Endothelial cell of umbilical vein (primary cell): ENCODE data around the gene PARD6G. TPM values are rescaled to one million over a fixed set of nuclear protein-coding genes. Genes with fewer than 3 reads are reported as not detected.

Source experiments
- BruUV-seq: library from RNA; stranded (reverse); fragments of 400-500 nt; replicated peaks from 2 replicates; lab custom pipeline; 2021; lab: Mats Ljungman, UMichigan
- CTCF ChIA-PET: fragments of 300-600, 350-600 bp; sonication (Branson Sonifier 250); formaldehyde crosslinking; loops from one replicate; lab custom pipeline; 2021; ENCODE audit warnings: antibody characterized with exemption, inconsistent platforms; lab: Charles Lee
- POLR2A ChIA-PET: fragments of 300-600, 350-600 bp; sonication (Branson Sonifier 250); formaldehyde crosslinking; loops from one replicate; lab custom pipeline; 2021; ENCODE audit warnings: antibody characterized with exemption, inconsistent platforms; lab: Charles Lee
- DNase-seq: peaks from one replicate; pipeline ENCODE4 v3.0.0-alpha.2; 2011; ENCODE audit warnings: low read depth, low spot score
- FAIRE-seq: peaks from 2 replicates; lab custom pipeline; 2011; peaks lifted over from hg19 to GRCh38; lab: Jason Lieb, UNC
- H2AFZ ChIP-seq: 2 replicates; pipeline ENCODE4 v1.6.0; 2012; ENCODE audit warnings: low read depth, low read length, control low read depth, inconsistent platforms
- H3K27ac ChIP-seq: 2 replicates; pipeline ENCODE4 v1.5.1; 2011; ENCODE audit warnings: low read depth, mild to moderate bottlenecking, control low read depth, low read length, moderate library complexity; ENCODE audit not compliant: insufficient read depth
- H3K27me3 ChIP-seq, 2 experiments: 2 replicates each; pipeline versions ENCODE4 v1.6.0 to v1.6.1; 2011; ENCODE audit warnings: low read length in 2 of 2, mixed read lengths in 1 of 2; ENCODE audit not compliant: control insufficient read depth in 2 of 2, insufficient read depth in 2 of 2
- H3K36me3 ChIP-seq, 2 experiments: 2 replicates in 1 of 2; 3 replicates in 1 of 2; pipeline ENCODE4 v1.5.1; 2011; ENCODE audit warnings: low read length in 2 of 2, mild to moderate bottlenecking in 1 of 2, moderate library complexity in 1 of 2; ENCODE audit not compliant: control insufficient read depth in 2 of 2, insufficient read depth in 2 of 2; ENCODE audit errors: extremely low read depth in 1 of 2
- H3K4me1 ChIP-seq: 3 replicates; pipeline ENCODE4 v1.5.1; 2011; ENCODE audit warnings: mild to moderate bottlenecking, low read length; ENCODE audit not compliant: control insufficient read depth, insufficient read depth; ENCODE audit errors: extremely low read depth
- H3K4me2 ChIP-seq: 2 replicates; pipeline ENCODE4 v1.6.1; 2011; ENCODE audit warnings: low read length, control low read depth, mixed read lengths; ENCODE audit not compliant: insufficient read depth
- H3K4me3 ChIP-seq, 3 experiments: fragments of 200-600 bp in 1 of 3; sonication (generic), shearing (Covaris generic) in 1 of 3; replicated peaks in 1 of 3; 2 replicates each; pipeline ENCODE4 v1.5.1; 2011 to 2016; ENCODE audit warnings: control low read depth in 3 of 3, low read length in 3 of 3, mild to moderate bottlenecking in 2 of 3, inconsistent platforms in 1 of 3, low read depth in 1 of 3, moderate library complexity in 1 of 3; ENCODE audit not compliant: insufficient read depth in 1 of 3
- H3K79me2 ChIP-seq: 2 replicates; pipeline ENCODE4 v1.6.0; 2012; ENCODE audit warnings: low read length, inconsistent platforms; ENCODE audit not compliant: control insufficient read depth, insufficient read depth
- H3K9ac ChIP-seq: replicated peaks from 2 replicates; pipeline ENCODE3; 2011; ENCODE audit warnings: low read length, control low read depth; ENCODE audit not compliant: insufficient read depth; ENCODE audit errors: extremely low read depth
- H3K9me1 ChIP-seq: replicated peaks from 3 replicates; pipeline ENCODE4 v1.6.0; 2011; ENCODE audit warnings: mild to moderate bottlenecking, low read length; ENCODE audit not compliant: control insufficient read depth, insufficient read depth; ENCODE audit errors: extremely low read depth
- H3K9me3 ChIP-seq: replicated peaks from 2 replicates; pipeline ENCODE4 v1.5.1; 2012; ENCODE audit warnings: low read length, inconsistent platforms; ENCODE audit not compliant: control insufficient read depth, insufficient read depth
- H4K20me1 ChIP-seq: replicated peaks from 2 replicates; pipeline ENCODE3; 2011; ENCODE audit warnings: mild to moderate bottlenecking, low read length; ENCODE audit not compliant: control insufficient read depth, insufficient read depth; ENCODE audit errors: extremely low read depth
- EZH2 ChIP-seq: IDR thresholded peaks from 2 replicates; pipeline ENCODE4 v1.6.1; 2012; ENCODE audit warnings: borderline replicate concordance, low read depth, mild to moderate bottlenecking, moderate library complexity, low read length, inconsistent platforms; ENCODE audit not compliant: severe bottlenecking
- FOS ChIP-seq: IDR thresholded peaks from 2 replicates; pipeline ENCODE4 v1.6.1; 2011; ENCODE audit warnings: mild to moderate bottlenecking, low read length, moderate library complexity, borderline replicate concordance; ENCODE audit not compliant: insufficient read depth
- GATA2 ChIP-seq: IDR thresholded peaks from 2 replicates; pipeline ENCODE4 v1.7.0; 2011; ENCODE audit warnings: low read depth, mild to moderate bottlenecking, moderate library complexity, mixed read lengths, low read length; ENCODE audit not compliant: insufficient read length, insufficient read depth
- JUN ChIP-seq: IDR thresholded peaks from 2 replicates; pipeline ENCODE4 v1.6.1; 2011; ENCODE audit warnings: borderline replicate concordance, low read depth; ENCODE audit not compliant: insufficient read length, insufficient read depth
- MAX ChIP-seq: IDR thresholded peaks from 2 replicates; pipeline ENCODE4 v1.6.1; 2011; ENCODE audit not compliant: insufficient read depth, insufficient read length
- MYC ChIP-seq: IDR thresholded peaks from one replicate; pipeline ENCODE4 v1.6.1; 2011; ENCODE audit warnings: mild to moderate bottlenecking, low read depth, low read length
- POLR2A ChIP-seq: IDR thresholded peaks from 2 replicates; pipeline ENCODE4 v1.6.1; 2012; ENCODE audit warnings: low read depth, mild to moderate bottlenecking, control low read depth, low read length
- POLR2AphosphoS5 ChIP-seq: IDR thresholded peaks from 2 replicates; pipeline ENCODE4 v1.6.1; 2012; ENCODE audit warnings: low read depth, mild to moderate bottlenecking, control low read depth, low read length, moderate library complexity; ENCODE audit not compliant: insufficient read depth
- dilution Hi-C: fragments of 300-500 bp; cut with MboI; formaldehyde crosslinking; loops from one replicate; pipeline ENCODE4 v1.15.0; 2019; ENCODE audit warnings: low sequenced_read_pairs; ENCODE audit not compliant: extremely low pct_ligation_motif_present
- intact Hi-C: fragments of 100-400 bp; cut with micrococcal nuclease; formaldehyde crosslinking; loops from one replicate; pipeline ENCODE4 v1.10.0; 2022
- polyA plus RNA-seq, 4 experiments: library from polyadenylated mRNA; depleted of rRNA in 3 of 4; stranded (reverse) in 3 of 4; unstranded in 1 of 4; fragments of >200 nt; gene quantifications; 2 replicates each; pipeline versions ENCODE4 v1.2.1 to v1.2.3, GENCODE V29; 2011 to 2012; ENCODE audit warnings: missing spikeins in 1 of 4
- total RNA-seq: library from RNA; stranded (reverse); gene quantifications from 2 replicates; pipeline ENCODE4 v1.2.3, GENCODE V29; 2021
- TF ChIP-seq, protein P1 (sequence below), 2 donors: IDR thresholded peaks; 1 replicate in 1 of 2; 2 replicates in 1 of 2; pipeline ENCODE4 v1.5.1; 2011; ENCODE audit warnings: low read length in 2 of 2, mild to moderate bottlenecking in 2 of 2, moderate library complexity in 2 of 2, control low read depth in 1 of 2, inconsistent platforms in 1 of 2, low read depth in 1 of 2; ENCODE audit not compliant: insufficient read depth in 1 of 2; ENCODE audit errors: extremely low read depth in 1 of 2

The PARD6G gene
- total and polyA plus RNA-seq, 2 donors (not counting 3 experiments of a cell fraction or from before 2014, with no cell fraction given), result 1.2 to 1.8 TPM

DNA sequence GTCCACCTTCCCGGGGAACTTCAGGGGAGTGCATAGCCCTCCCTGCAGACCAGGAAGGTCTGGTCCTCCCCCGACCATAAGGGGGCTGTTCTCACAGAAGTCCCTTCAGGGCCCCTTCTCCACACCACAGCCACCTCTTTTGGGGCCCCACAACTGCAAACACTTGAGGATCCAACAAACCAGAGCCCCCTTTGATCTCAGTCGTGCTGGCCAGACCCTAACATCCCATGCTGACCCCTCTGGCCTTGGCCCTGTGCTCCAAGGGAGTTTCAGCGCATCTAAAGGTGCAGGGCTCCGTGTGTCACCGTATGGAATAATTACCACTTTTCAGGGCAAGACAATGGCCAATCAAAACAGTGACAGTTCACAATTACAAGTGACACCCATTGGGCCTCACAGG is 80.6 kb downstream of the PARD6G start:
- Histone ChIP-seq H3K4me2 (no peak overlapping the region), H3K79me2 (no peaks in the 10 kb centered on the region), H3K9me3 (no peaks in the 10 kb centered on the region), H2AFZ (no peak overlapping the region), H3K27ac (no peak overlapping the region), H3K4me1 (no peaks in the 10 kb centered on the region), H3K9ac (no peak overlapping the region), H3K9me1 (no peaks in the 10 kb centered on the region), H4K20me1 (no peaks in the 10 kb centered on the region), H3K27me3 (no peaks in the 10 kb centered on the region), H3K4me3 (no peak overlapping the region), H3K36me3 (no peaks in the 10 kb centered on the region)
- ChIA-PET CTCF (no interaction called here), POLR2A (no interaction called here)
- intact Hi-C loops, result no loop called here
- TF ChIP-seq JUN (no peak), POLR2A (no peak), GATA2 (no peak), EZH2 (no peak), POLR2AphosphoS5 (no peak), MAX (no peak), MYC (no peak), FOS (no peak)
- TF ChIP-seq, protein P1, sequence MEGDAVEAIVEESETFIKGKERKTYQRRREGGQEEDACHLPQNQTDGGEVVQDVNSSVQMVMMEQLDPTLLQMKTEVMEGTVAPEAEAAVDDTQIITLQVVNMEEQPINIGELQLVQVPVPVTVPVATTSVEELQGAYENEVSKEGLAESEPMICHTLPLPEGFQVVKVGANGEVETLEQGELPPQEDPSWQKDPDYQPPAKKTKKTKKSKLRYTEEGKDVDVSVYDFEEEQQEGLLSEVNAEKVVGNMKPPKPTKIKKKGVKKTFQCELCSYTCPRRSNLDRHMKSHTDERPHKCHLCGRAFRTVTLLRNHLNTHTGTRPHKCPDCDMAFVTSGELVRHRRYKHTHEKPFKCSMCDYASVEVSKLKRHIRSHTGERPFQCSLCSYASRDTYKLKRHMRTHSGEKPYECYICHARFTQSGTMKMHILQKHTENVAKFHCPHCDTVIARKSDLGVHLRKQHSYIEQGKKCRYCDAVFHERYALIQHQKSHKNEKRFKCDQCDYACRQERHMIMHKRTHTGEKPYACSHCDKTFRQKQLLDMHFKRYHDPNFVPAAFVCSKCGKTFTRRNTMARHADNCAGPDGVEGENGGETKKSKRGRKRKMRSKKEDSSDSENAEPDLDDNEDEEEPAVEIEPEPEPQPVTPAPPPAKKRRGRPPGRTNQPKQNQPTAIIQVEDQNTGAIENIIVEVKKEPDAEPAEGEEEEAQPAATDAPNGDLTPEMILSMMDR (IDR thresholded peaks at IDR 0.05; ENCODE audit: extremely low read depth in 1 of 2, insufficient read depth in 1 of 2, low read depth in 1 of 2, low read length in 2 of 2), result no peak
- FAIRE-seq, result no peak
- dilution Hi-C loops, result no loop called here
- no peak for DNase-seq
- no TSS peak for BruUV-seq
